ENCODE results near the gene TSPAN9.

The TSPAN9 gene

GRCh38 chr12:3171195-3171591, 94.0 kb downstream of the TSPAN9 start:
- DNase-seq, result no peak

GRCh38 chr12:3172124-3173007, 95.2 kb downstream of the TSPAN9 start:
- no peak for DNase-seq

GRCh38 chr12:3173008-3173553, 95.9 kb downstream of the TSPAN9 start:
- no peak for DNase-seq

GRCh38 chr12:3173912-3174311, 96.7 kb downstream of the TSPAN9 start:
- DNase-seq, result no peak

- no peak for DNase-seq
Observed at GRCh38 chr12:3175238-3175637, 98.1 kb downstream of the TSPAN9 start.

- no peak for DNase-seq
Observed at GRCh38 chr12:3176754-3177153, 99.6 kb downstream of the TSPAN9 start.

- no peak for DNase-seq
Observed at GRCh38 chr12:3177778-3178425, 100.7 kb downstream of the TSPAN9 start.

- DNase-seq, result no peak
Observed at GRCh38 chr12:3178671-3179313, 101.6 kb downstream of the TSPAN9 start.

- no peak for DNase-seq
Observed at GRCh38 chr12:3179731-3180130, 102.6 kb downstream of the TSPAN9 start.

GRCh38 chr12:3182426-3182825, 105.2 kb downstream of the TSPAN9 start:
- no peak for DNase-seq

GRCh38 chr12:3184485-3184884, 107.3 kb downstream of the TSPAN9 start:
- no peak for DNase-seq

- no peak for DNase-seq
Observed at GRCh38 chr12:3185260-3185870, 108.2 kb downstream of the TSPAN9 start.

GRCh38 chr12:3186546-3187215, 109.5 kb downstream of the TSPAN9 start:
- no peak for DNase-seq

- no peak for DNase-seq
Observed at GRCh38 chr12:3187846-3188770, 110.9 kb downstream of the TSPAN9 start.

GRCh38 chr12:3189282-3189681, 112.1 kb downstream of the TSPAN9 start:
- DNase-seq, result no peak

- no peak for DNase-seq
Observed at GRCh38 chr12:3190101-3190500, 112.9 kb downstream of the TSPAN9 start.

GRCh38 chr12:3191450-3191849, 114.3 kb downstream of the TSPAN9 start:
- DNase-seq, result no peak

- DNase-seq, result no peak
Observed at GRCh38 chr12:3192221-3192620, 115.0 kb downstream of the TSPAN9 start.

- DNase-seq, result no peak
Observed at GRCh38 chr12:3193131-3193530, 116.0 kb downstream of the TSPAN9 start.

- no peak for DNase-seq
Observed at GRCh38 chr12:3193755-3194154, 116.6 kb downstream of the TSPAN9 start.

GRCh38 chr12:3195337-3195736, 118.2 kb downstream of the TSPAN9 start:
- no peak for DNase-seq
